HEK293 (cell line): Measurements from ENCODE around the gene ADA.
A peak's percentile ranks its signal among the peaks of the same experiment; 100 is the strongest.
"Not testable (repeated sequence)": the region's sequence is repeated elsewhere in the genome, so short reads cannot be mapped to it uniquely, and the experiment has no call there.

Experiments
- CTCF ChIA-PET: fragments of 350-600 bp; formaldehyde crosslinking; extraction: SDS; loops from one replicate; lab custom pipeline; 2021; ENCODE audit warnings: antibody characterized with exemption; lab: Yijun Ruan, JAX
- POLR2A ChIA-PET: fragments of 300-600 bp; formaldehyde crosslinking; extraction: SDS; loops from one replicate; lab custom pipeline; 2020; ENCODE audit warnings: antibody characterized with exemption, inconsistent platforms; lab: Yijun Ruan, JAX
- H3K27ac ChIP-seq: fragments of 200-500 bp; sonication (Bioruptor generic); 2 replicates; pipeline ENCODE4 v1.5.1; 2014; ENCODE audit warnings: low read depth, low read length, control low read depth, inconsistent platforms; ENCODE audit errors: extremely low read depth
- H3K36me3 ChIP-seq, 2 experiments: fragments of 200-500 bp in 1 of 2; sonication (Bioruptor generic) in 1 of 2; 1 replicate in 1 of 2; 2 replicates in 1 of 2; pipeline ENCODE4 v1.5.1; 2014 to 2017; ENCODE audit warnings: inconsistent platforms in 2 of 2, low read length in 2 of 2; ENCODE audit not compliant: control insufficient read depth in 2 of 2, insufficient read depth in 1 of 2
- H3K4me1 ChIP-seq: fragments of 200-500 bp; sonication (Bioruptor generic); 2 replicates; pipeline ENCODE4 v1.5.1; 2014; ENCODE audit warnings: mild to moderate bottlenecking, low read length, inconsistent platforms; ENCODE audit not compliant: control insufficient read depth, insufficient read depth
- H3K4me3 ChIP-seq: 2 replicates; pipeline ENCODE4 v1.5.1; 2011; ENCODE audit warnings: low read depth, mild to moderate bottlenecking, control low read depth, low read length, moderate library complexity
- H3K9me3 ChIP-seq: fragments of 200-500 bp; sonication (Bioruptor generic); 2 replicates; pipeline ENCODE4 v1.5.1; 2014; ENCODE audit warnings: low read depth, low read length, inconsistent platforms; ENCODE audit not compliant: control insufficient read depth, insufficient read depth
- GLIS1 ChIP-seq: fragments of 450-650 bp; formaldehyde crosslinking; IDR thresholded peaks from 2 replicates; pipeline ENCODE4 v1.5.1; 2016; ENCODE audit warnings: missing biosample characterization, missing genetic modification characterization
- YY2 ChIP-seq: fragments of 450-650 bp; formaldehyde crosslinking; IDR thresholded peaks from 2 replicates; pipeline ENCODE4 v1.5.1; 2016; ENCODE audit warnings: missing biosample characterization, missing genetic modification characterization
- ZNF280D ChIP-seq: fragments of 450-650 bp; formaldehyde crosslinking; IDR thresholded peaks from 2 replicates; pipeline ENCODE4 v1.5.1; 2016; ENCODE audit warnings: missing biosample characterization, missing genetic modification characterization
- ZNF335 ChIP-seq: fragments of 450-650 bp; formaldehyde crosslinking; conservative IDR thresholded peaks from 2 replicates; pipeline ENCODE4 v1.5.1; 2016; ENCODE audit warnings: missing biosample characterization, missing genetic modification characterization
- ZNF350 ChIP-seq: fragments of 450-650 bp; formaldehyde crosslinking; IDR thresholded peaks from 2 replicates; pipeline ENCODE4 v1.5.0; 2017; ENCODE audit warnings: missing biosample characterization, mild to moderate bottlenecking, missing genetic modification characterization
- ZNF366 ChIP-seq: fragments of 450-650 bp; formaldehyde crosslinking; conservative IDR thresholded peaks from 2 replicates; pipeline ENCODE4 v1.5.1; 2016; ENCODE audit warnings: missing biosample characterization, missing genetic modification characterization
- ZNF521 ChIP-seq: fragments of 450-650 bp; formaldehyde crosslinking; IDR thresholded peaks from 2 replicates; pipeline ENCODE4 v1.5.1; 2017; ENCODE audit warnings: missing biosample characterization, mild to moderate bottlenecking, missing genetic modification characterization
- ZNF830 ChIP-seq: fragments of 450-650 bp; IDR thresholded peaks from 2 replicates; pipeline ENCODE4 v1.5.0; 2018; ENCODE audit warnings: missing biosample characterization, missing genetic modification characterization, low read depth, mild to moderate bottlenecking, moderate library complexity
- TF ChIP-seq, protein P1 (sequence below): fragments of 450-650 bp; formaldehyde crosslinking; conservative IDR thresholded peaks from 2 replicates; pipeline ENCODE4 v1.5.1; 2016; ENCODE audit warnings: low read depth, missing biosample characterization, missing genetic modification characterization
- TF ChIP-seq, protein P2 (sequence below): fragments of 450-650 bp; formaldehyde crosslinking; IDR thresholded peaks from 2 replicates; pipeline ENCODE4 v1.5.1; 2016; ENCODE audit warnings: missing biosample characterization, missing genetic modification characterization

ADA gene

GRCh38 chr20:44678990-44679611, 27.6 kb upstream of the ADA start (continued):
- no peak for TF ChIP-seq ZNF830 (tag by site-specific recombination)

- ChIA-PET POLR2A (interaction anchor here (0.7 kb wide), 1 partner anchor 263 kb away, joined by 3 read pairs; no protein-coding TSS in a partner anchor), CTCF (interaction anchor here (0.5 to 0.9 kb wide), 2 partner anchors 21 to 50 kb away, joined by 3 to 4 read pairs; no protein-coding TSS in a partner anchor)
- Histone ChIP-seq H3K9me3 (no peaks in the 10 kb centered on the region), H3K27ac (peak overlapping the region; percentile 72), H3K36me3 (no peaks in the 10 kb centered on the region), H3K4me3 (no peak overlapping the region), H3K4me1 (no peaks in the 10 kb centered on the region; the same call in 1 of the 2 replicates)
- TF ChIP-seq GLIS1 (tag by site-specific recombination) (peak; percentile 75), ZNF280D (tag by site-specific recombination) (0 out of 2 replicates have a peak, but pooled peaks have one; percentile 28), ZNF521 (tag by site-specific recombination) (no peak), ZNF366 (tag by site-specific recombination) (0 out of 2 replicates have a peak, but pooled peaks have one; percentile 13), ZNF350 (no peak), YY2 (tag by site-specific recombination) (peak; percentile 15; the same call in 1 of the 2 replicates), ZNF335 (tag by site-specific recombination) (peak; percentile 39)
- TF ChIP-seq, protein P1, sequence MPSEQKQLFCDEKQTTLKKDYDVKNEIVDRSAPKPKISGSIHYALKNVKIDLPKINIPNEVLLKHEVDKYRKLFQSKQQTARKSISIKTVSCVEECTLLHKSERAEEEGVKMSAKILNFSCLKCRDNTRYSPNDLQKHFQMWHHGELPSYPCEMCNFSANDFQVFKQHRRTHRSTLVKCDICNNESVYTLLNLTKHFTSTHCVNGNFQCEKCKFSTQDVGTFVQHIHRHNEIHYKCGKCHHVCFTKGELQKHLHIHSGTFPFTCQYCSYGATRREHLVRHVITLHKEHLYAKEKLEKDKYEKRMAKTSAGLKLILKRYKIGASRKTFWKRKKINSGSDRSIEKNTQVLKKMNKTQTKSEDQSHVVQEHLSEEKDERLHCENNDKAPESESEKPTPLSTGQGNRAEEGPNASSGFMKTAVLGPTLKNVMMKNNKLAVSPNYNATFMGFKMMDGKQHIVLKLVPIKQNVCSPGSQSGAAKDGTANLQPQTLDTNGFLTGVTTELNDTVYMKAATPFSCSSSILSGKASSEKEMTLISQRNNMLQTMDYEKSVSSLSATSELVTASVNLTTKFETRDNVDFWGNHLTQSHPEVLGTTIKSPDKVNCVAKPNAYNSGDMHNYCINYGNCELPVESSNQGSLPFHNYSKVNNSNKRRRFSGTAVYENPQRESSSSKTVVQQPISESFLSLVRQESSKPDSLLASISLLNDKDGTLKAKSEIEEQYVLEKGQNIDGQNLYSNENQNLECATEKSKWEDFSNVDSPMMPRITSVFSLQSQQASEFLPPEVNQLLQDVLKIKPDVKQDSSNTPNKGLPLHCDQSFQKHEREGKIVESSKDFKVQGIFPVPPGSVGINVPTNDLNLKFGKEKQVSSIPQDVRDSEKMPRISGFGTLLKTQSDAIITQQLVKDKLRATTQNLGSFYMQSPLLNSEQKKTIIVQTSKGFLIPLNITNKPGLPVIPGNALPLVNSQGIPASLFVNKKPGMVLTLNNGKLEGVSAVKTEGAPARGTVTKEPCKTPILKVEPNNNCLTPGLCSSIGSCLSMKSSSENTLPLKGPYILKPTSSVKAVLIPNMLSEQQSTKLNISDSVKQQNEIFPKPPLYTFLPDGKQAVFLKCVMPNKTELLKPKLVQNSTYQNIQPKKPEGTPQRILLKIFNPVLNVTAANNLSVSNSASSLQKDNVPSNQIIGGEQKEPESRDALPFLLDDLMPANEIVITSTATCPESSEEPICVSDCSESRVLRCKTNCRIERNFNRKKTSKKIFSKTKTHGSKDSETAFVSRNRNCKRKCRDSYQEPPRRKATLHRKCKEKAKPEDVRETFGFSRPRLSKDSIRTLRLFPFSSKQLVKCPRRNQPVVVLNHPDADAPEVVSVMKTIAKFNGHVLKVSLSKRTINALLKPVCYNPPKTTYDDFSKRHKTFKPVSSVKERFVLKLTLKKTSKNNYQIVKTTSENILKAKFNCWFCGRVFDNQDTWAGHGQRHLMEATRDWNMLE (tag by site-specific recombination), result peak; percentile 49; the same call in 1 of the 2 replicates
- TF ChIP-seq, protein P2, sequence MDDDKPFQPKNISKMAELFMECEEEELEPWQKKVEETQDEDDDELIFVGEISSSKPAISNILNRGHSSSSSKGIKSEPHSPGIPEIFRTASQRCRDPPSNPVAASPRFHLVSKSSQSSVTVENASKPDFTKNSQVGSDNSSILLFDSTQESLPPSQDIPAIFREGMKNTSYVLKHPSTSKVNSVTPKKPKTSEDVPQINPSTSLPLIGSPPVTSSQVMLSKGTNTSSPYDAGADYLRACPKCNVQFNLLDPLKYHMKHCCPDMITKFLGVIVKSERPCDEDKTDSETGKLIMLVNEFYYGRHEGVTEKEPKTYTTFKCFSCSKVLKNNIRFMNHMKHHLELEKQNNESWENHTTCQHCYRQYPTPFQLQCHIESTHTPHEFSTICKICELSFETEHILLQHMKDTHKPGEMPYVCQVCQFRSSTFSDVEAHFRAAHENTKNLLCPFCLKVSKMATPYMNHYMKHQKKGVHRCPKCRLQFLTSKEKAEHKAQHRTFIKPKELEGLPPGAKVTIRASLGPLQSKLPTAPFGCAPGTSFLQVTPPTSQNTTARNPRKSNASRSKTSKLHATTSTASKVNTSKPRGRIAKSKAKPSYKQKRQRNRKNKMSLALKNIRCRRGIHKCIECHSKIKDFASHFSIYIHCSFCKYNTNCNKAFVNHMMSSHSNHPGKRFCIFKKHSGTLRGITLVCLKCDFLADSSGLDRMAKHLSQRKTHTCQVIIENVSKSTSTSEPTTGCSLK, result no peak
Observed at GRCh38 chr20:44678242-44678641, 26.7 kb upstream of the ADA start.

DNA sequence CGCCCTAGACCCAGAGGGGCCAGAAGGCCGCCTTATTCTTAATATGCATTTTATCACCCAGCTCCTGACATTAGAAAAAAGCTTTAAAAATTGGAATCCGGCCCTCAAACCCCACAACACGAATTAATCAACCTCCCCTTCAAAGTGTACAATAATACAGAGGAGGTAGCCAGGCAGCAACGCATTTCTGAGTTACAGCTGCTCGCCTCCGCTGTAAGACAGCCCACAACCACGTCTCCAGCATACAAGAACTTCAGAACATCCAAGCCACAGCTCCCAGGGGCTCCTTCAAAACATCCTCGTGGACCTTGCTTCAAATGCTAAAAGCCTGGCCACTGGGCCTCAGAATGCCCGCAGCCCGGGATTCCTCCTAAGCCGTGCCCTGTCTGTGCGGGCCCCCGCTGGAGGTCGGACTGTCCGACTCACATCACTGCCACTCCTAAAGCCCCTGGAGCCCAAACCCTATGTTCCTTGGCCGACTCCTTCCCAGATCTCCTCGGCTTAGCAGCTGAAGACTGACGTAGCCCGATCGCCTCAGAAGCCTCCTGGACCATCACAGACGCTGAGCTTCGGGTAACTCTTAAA, 20.9 kb upstream of the ADA start:
- H3K4me1 ChIP-seq, POLR2A ChIA-PET, H3K27ac ChIP-seq, H3K36me3 ChIP-seq, H3K4me3 ChIP-seq, H3K9me3 ChIP-seq: not testable (repeated sequence)
- CTCF ChIA-PET, result interaction anchor here (0.6 to 1.2 kb wide), 2 partner anchors 8 to 453 kb away, joined by 3 to 4 read pairs; no protein-coding TSS in a partner anchor

- POLR2A ChIA-PET, H3K27ac ChIP-seq, CTCF ChIA-PET, H3K4me1 ChIP-seq, H3K36me3 ChIP-seq, H3K9me3 ChIP-seq, H3K4me3 ChIP-seq: not testable (repeated sequence)
Observed at GRCh38 chr20:44671541-44671940, 20.0 kb upstream of the ADA start.

GRCh38 chr20:44670851-44671250, 19.4 kb upstream of the ADA start:
- H3K4me1 ChIP-seq, H3K36me3 ChIP-seq, H3K9me3 ChIP-seq, H3K4me3 ChIP-seq, CTCF ChIA-PET, H3K27ac ChIP-seq, POLR2A ChIA-PET: not testable (repeated sequence)
